ENCODE data around the gene COBL.

DNA sequence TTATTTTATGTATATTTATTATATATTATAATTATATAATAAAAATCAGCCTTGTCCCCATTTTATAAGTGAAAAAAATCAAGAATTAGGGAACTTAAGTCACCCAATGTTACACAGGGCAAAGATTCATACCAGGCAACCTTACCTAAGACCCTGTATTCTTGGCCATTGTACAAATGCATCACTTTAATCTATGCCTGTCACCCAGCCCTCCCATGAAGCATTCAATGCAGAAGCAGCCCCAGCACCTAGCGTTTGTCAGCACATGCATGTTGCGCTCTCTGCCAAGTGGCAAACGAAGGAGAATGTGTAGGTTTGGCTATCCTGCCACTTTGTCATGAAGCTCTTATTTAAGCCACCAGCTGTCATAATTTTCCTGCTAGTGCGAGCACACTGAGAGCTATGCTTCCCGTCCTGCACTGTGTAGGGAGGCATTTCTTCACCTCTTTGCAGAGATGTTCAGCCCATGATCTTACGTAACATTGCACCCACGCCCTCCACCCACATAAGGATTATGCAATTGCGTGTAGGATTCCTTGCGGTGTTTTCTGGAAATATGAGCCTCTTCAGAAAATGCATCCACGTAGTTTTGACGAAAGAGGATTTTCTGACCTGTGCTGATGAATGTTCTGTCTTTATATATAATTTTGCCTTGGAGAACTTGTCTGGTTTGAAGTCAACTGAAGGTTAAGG, 7.7 kb upstream of the COBL start:
- TF ChIP-seq POLR2A (IDR thresholded peaks at IDR 0.05) = no peak
- TF ChIP-seq, protein P1, sequence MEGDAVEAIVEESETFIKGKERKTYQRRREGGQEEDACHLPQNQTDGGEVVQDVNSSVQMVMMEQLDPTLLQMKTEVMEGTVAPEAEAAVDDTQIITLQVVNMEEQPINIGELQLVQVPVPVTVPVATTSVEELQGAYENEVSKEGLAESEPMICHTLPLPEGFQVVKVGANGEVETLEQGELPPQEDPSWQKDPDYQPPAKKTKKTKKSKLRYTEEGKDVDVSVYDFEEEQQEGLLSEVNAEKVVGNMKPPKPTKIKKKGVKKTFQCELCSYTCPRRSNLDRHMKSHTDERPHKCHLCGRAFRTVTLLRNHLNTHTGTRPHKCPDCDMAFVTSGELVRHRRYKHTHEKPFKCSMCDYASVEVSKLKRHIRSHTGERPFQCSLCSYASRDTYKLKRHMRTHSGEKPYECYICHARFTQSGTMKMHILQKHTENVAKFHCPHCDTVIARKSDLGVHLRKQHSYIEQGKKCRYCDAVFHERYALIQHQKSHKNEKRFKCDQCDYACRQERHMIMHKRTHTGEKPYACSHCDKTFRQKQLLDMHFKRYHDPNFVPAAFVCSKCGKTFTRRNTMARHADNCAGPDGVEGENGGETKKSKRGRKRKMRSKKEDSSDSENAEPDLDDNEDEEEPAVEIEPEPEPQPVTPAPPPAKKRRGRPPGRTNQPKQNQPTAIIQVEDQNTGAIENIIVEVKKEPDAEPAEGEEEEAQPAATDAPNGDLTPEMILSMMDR (IDR thresholded peaks at IDR 0.05) = no peak
